MM.1S (cell line): ENCODE data around the gene IKBKG.

Experiments
- DNase-seq: peaks from one replicate; pipeline ENCODE4 v3.0.0-alpha.2; 2015
- H2AFZ ChIP-seq: fragments of 300-600 bp; sonication (generic); 2 replicates; pipeline ENCODE4 v1.6.0; 2016; ENCODE audit warnings: antibody characterized with exemption, low read length
- H3F3A ChIP-seq: fragments of 300-600 bp; sonication (generic); 2 replicates; pipeline ENCODE4 v1.6.1; 2016; ENCODE audit warnings: mild to moderate bottlenecking, antibody characterized with exemption, low read length, moderate library complexity, mixed read lengths; ENCODE audit not compliant: insufficient read depth
- H3K27ac ChIP-seq: fragments of 300-600 bp; sonication (generic); 2 replicates; pipeline ENCODE4 v1.5.1; 2016; ENCODE audit warnings: mild to moderate bottlenecking, low read length
- H3K27me3 ChIP-seq: fragments of 300-600 bp; sonication (generic); replicated peaks from 2 replicates; pipeline ENCODE4 v1.6.0; 2016; ENCODE audit warnings: low read length; ENCODE audit not compliant: insufficient read depth
- H3K36me3 ChIP-seq: fragments of 300-600 bp; sonication (generic); replicated peaks from 2 replicates; pipeline ENCODE4 v1.6.1; 2016; ENCODE audit warnings: mild to moderate bottlenecking, low read length, mixed read lengths; ENCODE audit not compliant: insufficient read depth
- H3K4me1 ChIP-seq: fragments of 300-600 bp; sonication (generic); 2 replicates; pipeline ENCODE4 v1.6.1; 2016; ENCODE audit warnings: low read length, mixed read lengths
- H3K4me2 ChIP-seq: fragments of 300-600 bp; sonication (generic); 2 replicates; pipeline ENCODE4 v1.6.0; 2016; ENCODE audit warnings: low read depth, low read length
- H3K4me3 ChIP-seq: fragments of 300-600 bp; sonication (generic); 2 replicates; pipeline ENCODE4 v1.5.1; 2016; ENCODE audit warnings: low read length, mixed read lengths
- H3K79me2 ChIP-seq: fragments of 300-600 bp; sonication (generic); 2 replicates; pipeline ENCODE4 v1.6.1; 2016; ENCODE audit warnings: mixed run types, low read length, mixed read lengths
- H3K9ac ChIP-seq: fragments of 300-600 bp; sonication (generic); 2 replicates; pipeline ENCODE4 v1.6.1; 2016; ENCODE audit warnings: low read length, mixed read lengths
- H3K9me2 ChIP-seq: fragments of 300-600 bp; sonication (generic); replicated peaks from 2 replicates; pipeline ENCODE4 v1.6.1; 2016; ENCODE audit warnings: mild to moderate bottlenecking, low read length, mixed read lengths; ENCODE audit not compliant: insufficient read depth
- H3K9me3 ChIP-seq: fragments of 300-600 bp; sonication (generic); replicated peaks from 2 replicates; pipeline ENCODE4 v1.6.1; 2016; ENCODE audit warnings: mild to moderate bottlenecking, low read length, mixed read lengths; ENCODE audit not compliant: insufficient read depth
- H4K20me1 ChIP-seq: fragments of 300-600 bp; sonication (generic); 2 replicates; pipeline ENCODE4 v1.6.1; 2016; ENCODE audit warnings: mild to moderate bottlenecking, low read length, moderate library complexity, mixed read lengths; ENCODE audit not compliant: insufficient read depth
- EZH2 ChIP-seq: fragments of 300-600 bp; sonication (generic); optimal IDR thresholded peaks from 2 replicates; pipeline ENCODE3; 2017; ENCODE audit warnings: low read depth, mild to moderate bottlenecking, antibody characterized with exemption, low read length, mixed read lengths
- EZH2phosphoT487 ChIP-seq: fragments of 300-600 bp; sonication (generic); IDR thresholded peaks from 2 replicates; pipeline ENCODE4 v1.6.1; 2018; ENCODE audit warnings: antibody characterized with exemption, low read length
- TF ChIP-seq, protein P1 (sequence below): fragments of 300-600 bp; sonication (generic); IDR thresholded peaks from 2 replicates; pipeline ENCODE4 v1.5.1; 2016; ENCODE audit warnings: antibody characterized with exemption, low read length, mixed read lengths

The IKBKG gene

DNA sequence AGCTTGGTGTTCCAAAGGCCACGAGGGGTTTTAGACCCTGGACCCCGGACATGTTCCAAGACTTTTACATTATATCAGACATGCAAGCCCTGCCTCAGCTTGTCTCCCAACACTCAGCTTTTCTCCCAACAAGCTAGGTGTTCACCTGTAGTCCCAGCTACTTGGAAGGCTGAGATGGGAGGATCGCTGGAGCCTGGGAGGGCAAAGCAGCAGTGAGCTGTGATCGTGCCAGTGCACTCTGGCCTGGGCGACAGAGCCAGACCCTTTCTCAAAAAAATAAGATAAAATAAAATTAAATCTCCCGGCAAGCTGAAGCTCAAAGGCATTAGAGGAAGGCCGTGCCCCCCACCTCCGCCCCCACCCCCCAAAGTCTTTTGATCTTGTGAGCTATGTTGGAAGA lies 51.2 kb downstream of the IKBKG start:
- Histone ChIP-seq H3K4me3 (no peak overlapping the region), H2AFZ (no peak overlapping the region), H3K9me3 (no peaks in the 10 kb centered on the region), H3K36me3 (no peaks in the 10 kb centered on the region), H3K4me2 (no peak overlapping the region), H3K4me1 (no peaks in the 10 kb centered on the region), H3K27ac (no peak overlapping the region), H3K9me2 (no peaks in the 10 kb centered on the region), H4K20me1 (no peaks in the 10 kb centered on the region), H3F3A (no peaks in the 10 kb centered on the region), H3K79me2 (no peaks in the 10 kb centered on the region), H3K27me3 (no peaks in the 10 kb centered on the region; the same call in 1 of the 2 replicates), H3K9ac (no peak overlapping the region)
- TF ChIP-seq EZH2phosphoT487, result no peak
- no peak for TF ChIP-seq EZH2
- TF ChIP-seq, protein P1, sequence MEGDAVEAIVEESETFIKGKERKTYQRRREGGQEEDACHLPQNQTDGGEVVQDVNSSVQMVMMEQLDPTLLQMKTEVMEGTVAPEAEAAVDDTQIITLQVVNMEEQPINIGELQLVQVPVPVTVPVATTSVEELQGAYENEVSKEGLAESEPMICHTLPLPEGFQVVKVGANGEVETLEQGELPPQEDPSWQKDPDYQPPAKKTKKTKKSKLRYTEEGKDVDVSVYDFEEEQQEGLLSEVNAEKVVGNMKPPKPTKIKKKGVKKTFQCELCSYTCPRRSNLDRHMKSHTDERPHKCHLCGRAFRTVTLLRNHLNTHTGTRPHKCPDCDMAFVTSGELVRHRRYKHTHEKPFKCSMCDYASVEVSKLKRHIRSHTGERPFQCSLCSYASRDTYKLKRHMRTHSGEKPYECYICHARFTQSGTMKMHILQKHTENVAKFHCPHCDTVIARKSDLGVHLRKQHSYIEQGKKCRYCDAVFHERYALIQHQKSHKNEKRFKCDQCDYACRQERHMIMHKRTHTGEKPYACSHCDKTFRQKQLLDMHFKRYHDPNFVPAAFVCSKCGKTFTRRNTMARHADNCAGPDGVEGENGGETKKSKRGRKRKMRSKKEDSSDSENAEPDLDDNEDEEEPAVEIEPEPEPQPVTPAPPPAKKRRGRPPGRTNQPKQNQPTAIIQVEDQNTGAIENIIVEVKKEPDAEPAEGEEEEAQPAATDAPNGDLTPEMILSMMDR, result no peak
- DNase-seq, result no peak

DNA sequence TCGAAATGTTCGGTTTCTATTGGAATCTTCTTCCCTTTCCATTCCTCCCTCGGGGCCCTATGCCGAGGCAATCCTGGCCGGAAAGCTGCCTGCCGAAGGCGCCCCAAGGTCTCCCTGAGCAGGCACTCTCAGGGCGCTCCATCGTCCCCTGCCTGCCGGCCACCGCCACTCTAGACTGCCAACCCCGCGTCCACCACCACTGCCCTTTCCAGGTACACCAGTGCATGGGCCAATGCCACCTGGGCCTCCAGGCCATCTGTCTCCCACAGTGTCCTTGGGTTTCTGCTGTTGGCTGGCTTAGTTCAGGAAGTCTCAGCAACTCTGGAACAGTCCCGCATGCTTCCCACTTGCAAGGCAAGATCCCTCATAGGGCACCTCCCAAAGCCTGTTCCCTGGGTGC lies 52.1 kb downstream of the IKBKG start:
- Histone ChIP-seq H3F3A (no peaks in the 10 kb centered on the region), H3K79me2 (no peaks in the 10 kb centered on the region), H3K9ac (no peak overlapping the region), H3K9me2 (no peaks in the 10 kb centered on the region), H3K4me1 (no peaks in the 10 kb centered on the region), H3K27ac (no peak overlapping the region), H3K27me3 (no peaks in the 10 kb centered on the region; the same call in 1 of the 2 replicates), H3K36me3 (no peaks in the 10 kb centered on the region), H3K4me3 (no peak overlapping the region), H3K4me2 (no peak overlapping the region), H3K9me3 (no peaks in the 10 kb centered on the region), H2AFZ (no peak overlapping the region), H4K20me1 (no peaks in the 10 kb centered on the region)
- TF ChIP-seq, protein P1, result no peak
- no peak for DNase-seq

DNA sequence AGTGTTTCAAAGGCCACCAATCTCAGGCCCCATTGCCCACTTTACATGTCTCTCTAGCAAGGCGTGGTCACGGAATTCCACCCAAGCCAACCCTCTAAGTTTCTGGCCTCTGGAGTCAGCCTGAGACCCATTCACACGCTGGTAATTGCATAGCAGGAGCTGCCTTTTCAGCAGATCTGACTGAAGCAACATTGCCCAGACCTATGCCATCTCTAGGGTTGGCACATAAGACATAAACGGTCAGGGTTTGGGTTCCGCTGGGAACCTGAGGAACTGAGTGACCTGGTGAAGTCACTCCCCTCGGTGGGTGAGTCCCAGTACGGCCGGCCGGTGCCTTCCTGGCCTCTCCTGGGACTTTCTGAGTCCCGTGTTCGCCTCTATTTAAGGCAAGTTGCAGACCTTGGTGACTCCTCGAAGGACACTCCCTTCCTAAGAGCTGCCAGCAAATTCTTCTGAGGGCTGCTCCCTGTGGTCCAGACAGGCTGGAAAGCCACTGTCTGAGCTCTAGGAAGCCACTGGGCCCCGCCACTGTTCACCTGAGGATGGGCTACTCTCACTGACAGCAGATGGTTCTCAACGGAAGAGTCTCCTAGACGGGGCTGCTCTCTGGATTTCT lies 53.4 kb downstream of the IKBKG start:
- no peaks in the 10 kb centered on the region for H3K4me1 ChIP-seq
- no peaks in the 10 kb centered on the region for H3F3A ChIP-seq
- no peaks in the 10 kb centered on the region for H3K79me2 ChIP-seq
- H3K9me2 ChIP-seq, result no peaks in the 10 kb centered on the region
- no peak overlapping the region for H3K9ac ChIP-seq
- no peaks in the 10 kb centered on the region for H3K36me3 ChIP-seq
- no peak overlapping the region for H3K27ac ChIP-seq
- no peak for TF ChIP-seq EZH2phosphoT487
- H4K20me1 ChIP-seq, result no peaks in the 10 kb centered on the region
- H3K4me2 ChIP-seq, result no peak overlapping the region
- no peak overlapping the region for H3K4me3 ChIP-seq
- H3K9me3 ChIP-seq, result no peaks in the 10 kb centered on the region
- H2AFZ ChIP-seq, result no peak overlapping the region
- no peak for DNase-seq
- H3K27me3 ChIP-seq, result no peaks in the 10 kb centered on the region; the same call in 1 of the 2 replicates

DNA sequence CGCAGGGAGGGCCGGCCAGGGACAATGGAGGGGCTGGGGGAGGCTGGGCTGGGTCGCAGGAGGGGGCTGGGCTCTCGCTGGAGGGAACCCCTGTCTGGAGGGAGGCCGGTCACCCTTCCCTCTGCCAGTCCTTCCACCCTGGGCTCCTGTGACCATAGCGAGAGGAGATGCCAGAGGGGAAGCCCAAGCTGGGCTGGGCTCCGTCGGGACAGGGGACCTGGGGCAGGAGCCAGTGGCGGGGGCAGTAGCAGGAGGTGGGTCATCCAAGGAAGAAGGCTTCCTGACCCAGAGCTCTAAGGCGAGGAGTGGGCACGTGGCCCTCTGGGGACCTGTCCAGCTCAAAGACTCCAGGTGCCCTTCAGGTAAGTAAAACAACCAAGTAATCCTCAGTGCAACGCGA lies 54.8 kb downstream of the IKBKG start:
- H3K4me1 ChIP-seq, result peaks cover 5% of the 10 kb centered on the region; the same call in 1 of the 2 replicates
- H3K9me3 ChIP-seq, result no peaks in the 10 kb centered on the region
- no peaks in the 10 kb centered on the region for H3K27me3 ChIP-seq
- TF ChIP-seq EZH2 (no peak), EZH2phosphoT487 (no peak)
- TF ChIP-seq, protein P1, result no peak
- H3K9me2 ChIP-seq, result no peaks in the 10 kb centered on the region
- no peak overlapping the region for H3K4me3 ChIP-seq
- H3K4me2 ChIP-seq, result no peak overlapping the region
- no peaks in the 10 kb centered on the region for H3K79me2 ChIP-seq
- DNase-seq, result no peak
- no peak overlapping the region for H3K27ac ChIP-seq
- no peak overlapping the region for H3K9ac ChIP-seq
- H2AFZ ChIP-seq, result no peak overlapping the region
- H4K20me1 ChIP-seq, result no peaks in the 10 kb centered on the region
- H3F3A ChIP-seq, result no peaks in the 10 kb centered on the region
- H3K36me3 ChIP-seq, result no peaks in the 10 kb centered on the region
